Upper lobe of left lung (tissue), 4 donors: ENCODE data around the gene SLC35F3.

Experiments used
- CTCF ChIP-seq, 6 experiments: fragments of 450-650 bp in 4 of 6; fragments of 200-600 bp in 2 of 6; sonication (generic) in 2 of 6; IDR thresholded peaks; one replicate each; pipeline ENCODE4 v1.5.1; 2016 to 2019; ENCODE audit warnings: antibody characterized with exemption in 6 of 6
- EP300 ChIP-seq, 4 donors: sonication (generic); formaldehyde crosslinking; IDR thresholded peaks; one replicate each; pipeline ENCODE4 v1.5.1; 2017; ENCODE audit warnings: antibody characterized with exemption in 4 of 4, control low read depth in 2 of 4

GRCh38 chr1:234039603-234040002 is 135.1 kb downstream of the SLC35F3 start:
- TF ChIP-seq CTCF (IDR thresholded peaks at IDR 0.05) = no peak
- no peak for TF ChIP-seq EP300 (IDR thresholded peaks at IDR 0.05)
